Upper lobe of left lung (tissue), 6 donors: ENCODE data around the gene BTG2. TPM values are rescaled to one million over a fixed set of nuclear protein-coding genes. Genes with fewer than 3 reads are reported as not detected.

Experiments
- ATAC-seq, 2 donors: fragments of 200-7000 bp; cut with Tn5 transposase; one replicate each; pipeline ENCODE4 v1.9.1; 2022; ENCODE audit warnings: mild to moderate bottlenecking in 2 of 2, moderate library complexity in 2 of 2; ENCODE audit not compliant: low FRiP score in 2 of 2
- DNase-seq, 2 donors: peaks; one replicate each; pipeline ENCODE4 v3.0.0-alpha.2; 2019 to 2020
- H3K27ac ChIP-seq, 4 donors: fragments of 200-600 bp; sonication (generic); one replicate each; pipeline ENCODE4 v1.5.1; 2016 to 2019
- H3K27me3 ChIP-seq, 4 donors: fragments of 200-600 bp; sonication (generic); one replicate each; pipeline ENCODE4 v1.5.1; 2017 to 2019
- H3K36me3 ChIP-seq, 4 donors: fragments of 200-600 bp; sonication (generic); one replicate each; pipeline ENCODE4 v1.5.1; 2016 to 2019
- H3K4me1 ChIP-seq, 4 donors: fragments of 200-600 bp; sonication (generic); one replicate each; pipeline ENCODE4 v1.5.1; 2018 to 2019
- H3K4me3 ChIP-seq, 4 donors: fragments of 200-600 bp; sonication (generic); one replicate each; pipeline ENCODE4 v1.5.1; 2017 to 2019; ENCODE audit warnings: mild to moderate bottlenecking in 2 of 4, moderate library complexity in 1 of 4
- H3K9me3 ChIP-seq, 4 donors: fragments of 200-600 bp; sonication (generic); one replicate each; pipeline ENCODE4 v1.5.1; 2018 to 2019
- EP300 ChIP-seq, 4 donors: sonication (generic); formaldehyde crosslinking; IDR thresholded peaks; one replicate each; pipeline ENCODE4 v1.5.1; 2017; ENCODE audit warnings: antibody characterized with exemption in 4 of 4, control low read depth in 2 of 4
- POLR2A ChIP-seq, 4 donors: fragments of 450-650 bp; IDR thresholded peaks; one replicate each; pipeline ENCODE4 v1.5.1; 2016 to 2017; ENCODE audit warnings: antibody characterized with exemption in 4 of 4, mild to moderate bottlenecking in 2 of 4
- POLR2AphosphoS5 ChIP-seq, 2 donors: sonication (generic); formaldehyde crosslinking; IDR thresholded peaks; one replicate each; pipeline ENCODE4 v1.5.1; 2017; ENCODE audit warnings: antibody characterized with exemption in 2 of 2
- WGBS, 2 donors: methylation state at CpG; one replicate each; pipeline ENCODE4 v1.1.5; 2017 to 2018; 5-methylcytosine and 5-hydroxymethylcytosine counted together
- total RNA-seq, 6 donors: library from RNA; depleted of rRNA in 4 of 6; stranded (reverse); fragments of >200 nt in 4 of 6; gene quantifications; one replicate each; pipeline versions ENCODE4 v1.1.0 to v1.2.1, GENCODE V29; 2016 to 2021
- TF ChIP-seq, protein P1 (sequence below), 6 experiments: fragments of 450-650 bp in 4 of 6; fragments of 200-600 bp in 2 of 6; sonication (generic) in 2 of 6; IDR thresholded peaks; one replicate each; pipeline ENCODE4 v1.5.1; 2016 to 2019; ENCODE audit warnings: antibody characterized with exemption in 6 of 6
- donor health status: DM: no; HTN: no; CAD: no; lungs with moderate emphysema.
- donor health status: DM: no; HTN: yes; CAD: no; lungs with severe emphysema.

BTG2 gene
- total RNA-seq, 6 donors from 2014 or later: 59.1 to 178 (median 104) TPM

- Histone ChIP-seq H3K27ac (peak overlapping the region; percentile 94 to 97 (median 96)), H3K4me3 (no peak overlapping the region), H3K4me1 (peaks cover 72 to 83% (median 80%) of the 10 kb centered on the region in 4 donors), H3K36me3 (no peaks in the 10 kb centered on the region), H3K27me3 (no peaks in the 10 kb centered on the region), H3K9me3 (no peaks in the 10 kb centered on the region)
- TF ChIP-seq, protein P1, sequence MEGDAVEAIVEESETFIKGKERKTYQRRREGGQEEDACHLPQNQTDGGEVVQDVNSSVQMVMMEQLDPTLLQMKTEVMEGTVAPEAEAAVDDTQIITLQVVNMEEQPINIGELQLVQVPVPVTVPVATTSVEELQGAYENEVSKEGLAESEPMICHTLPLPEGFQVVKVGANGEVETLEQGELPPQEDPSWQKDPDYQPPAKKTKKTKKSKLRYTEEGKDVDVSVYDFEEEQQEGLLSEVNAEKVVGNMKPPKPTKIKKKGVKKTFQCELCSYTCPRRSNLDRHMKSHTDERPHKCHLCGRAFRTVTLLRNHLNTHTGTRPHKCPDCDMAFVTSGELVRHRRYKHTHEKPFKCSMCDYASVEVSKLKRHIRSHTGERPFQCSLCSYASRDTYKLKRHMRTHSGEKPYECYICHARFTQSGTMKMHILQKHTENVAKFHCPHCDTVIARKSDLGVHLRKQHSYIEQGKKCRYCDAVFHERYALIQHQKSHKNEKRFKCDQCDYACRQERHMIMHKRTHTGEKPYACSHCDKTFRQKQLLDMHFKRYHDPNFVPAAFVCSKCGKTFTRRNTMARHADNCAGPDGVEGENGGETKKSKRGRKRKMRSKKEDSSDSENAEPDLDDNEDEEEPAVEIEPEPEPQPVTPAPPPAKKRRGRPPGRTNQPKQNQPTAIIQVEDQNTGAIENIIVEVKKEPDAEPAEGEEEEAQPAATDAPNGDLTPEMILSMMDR (IDR thresholded peaks at IDR 0.05): no peak
- TF ChIP-seq POLR2A (IDR thresholded peaks at IDR 0.05) (no peak), EP300 (IDR thresholded peaks at IDR 0.05) (no peak), POLR2AphosphoS5 (IDR thresholded peaks at IDR 0.05) (no peak)
- ATAC-seq (no peak), DNase-seq (no peak)
- WGBS, 2 donors: 70 to 93% methylated on average over 4 to 6 of the region's 6 CpGs
Observed at GRCh38 chr1:203321273-203322052, 16.1 kb downstream of the BTG2 start.

DNA sequence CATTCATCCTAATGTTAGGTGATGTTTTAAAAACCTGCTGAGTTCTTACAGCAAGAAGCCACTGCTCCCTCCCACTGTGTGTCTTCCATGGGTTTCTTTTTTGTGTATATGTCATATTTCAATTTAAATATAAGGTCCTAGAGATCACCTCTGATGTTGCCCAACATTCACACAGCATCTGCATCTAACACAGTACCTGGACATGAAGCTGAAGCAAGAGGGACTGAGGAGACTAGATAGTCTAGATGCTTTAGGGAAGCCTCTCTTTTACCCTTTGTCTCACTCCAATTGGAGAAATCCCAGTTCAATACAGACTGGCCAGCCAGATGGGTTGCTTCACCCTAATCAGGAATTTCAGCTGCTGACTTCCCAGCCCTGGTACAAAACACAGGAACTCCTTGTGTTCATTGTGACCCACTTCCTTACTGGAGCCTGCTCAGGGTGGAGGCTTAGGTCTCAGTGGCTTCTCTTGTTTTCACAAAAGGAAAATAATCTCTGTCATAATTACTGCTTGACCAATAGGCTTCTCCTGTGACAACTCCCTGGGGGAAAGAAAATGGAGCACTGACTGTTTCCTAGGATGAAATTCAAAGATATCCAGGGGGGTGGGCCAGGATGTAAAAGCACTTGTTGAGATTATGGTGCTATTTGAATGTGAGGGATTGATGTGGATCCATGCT lies 17.3 kb downstream of the BTG2 start:
- Histone ChIP-seq H3K4me1 (peaks cover 72 to 83% (median 78%) of the 10 kb centered on the region in 4 donors), H3K36me3 (no peaks in the 10 kb centered on the region), H3K4me3 (no peak overlapping the region), H3K9me3 (no peaks in the 10 kb centered on the region), H3K27me3 (no peaks in the 10 kb centered on the region), H3K27ac (peak overlapping the region; percentile 94 to 97 (median 96))
- ATAC-seq: no peak
- DNase-seq: peak in 1 of 2 donors; percentile 78
- peak; percentile 83 to 93 for TF ChIP-seq POLR2AphosphoS5 (IDR thresholded peaks at IDR 0.05)
- TF ChIP-seq POLR2A (IDR thresholded peaks at IDR 0.05): peak in 1 of 4 donors; percentile 51
- peak in 3 of 4 donors; percentile 72 to 96 (median 84) for TF ChIP-seq EP300 (IDR thresholded peaks at IDR 0.05)
- TF ChIP-seq, protein P1 (IDR thresholded peaks at IDR 0.05): no peak

- Histone ChIP-seq H3K27ac (peak overlapping the region; percentile 94 to 97 (median 96)), H3K36me3 (no peaks in the 10 kb centered on the region), H3K27me3 (no peaks in the 10 kb centered on the region), H3K4me3 (no peak overlapping the region), H3K4me1 (peaks cover 79 to 86% (median 81%) of the 10 kb centered on the region in 4 donors), H3K9me3 (no peaks in the 10 kb centered on the region)
- DNase-seq (peak in 1 of 2 donors; percentile 76), ATAC-seq (no peak)
- 58 to 63% methylated on average over 3 of the region's 3 CpGs for WGBS, 2 donors
- TF ChIP-seq EP300 (IDR thresholded peaks at IDR 0.05) (no peak), POLR2A (IDR thresholded peaks at IDR 0.05) (no peak), POLR2AphosphoS5 (IDR thresholded peaks at IDR 0.05) (peak in 1 of 2 donors; percentile 46)
- TF ChIP-seq, protein P1 (IDR thresholded peaks at IDR 0.05): no peak
Observed at GRCh38 chr1:203323587-203323986, 18.3 kb downstream of the BTG2 start.

DNA sequence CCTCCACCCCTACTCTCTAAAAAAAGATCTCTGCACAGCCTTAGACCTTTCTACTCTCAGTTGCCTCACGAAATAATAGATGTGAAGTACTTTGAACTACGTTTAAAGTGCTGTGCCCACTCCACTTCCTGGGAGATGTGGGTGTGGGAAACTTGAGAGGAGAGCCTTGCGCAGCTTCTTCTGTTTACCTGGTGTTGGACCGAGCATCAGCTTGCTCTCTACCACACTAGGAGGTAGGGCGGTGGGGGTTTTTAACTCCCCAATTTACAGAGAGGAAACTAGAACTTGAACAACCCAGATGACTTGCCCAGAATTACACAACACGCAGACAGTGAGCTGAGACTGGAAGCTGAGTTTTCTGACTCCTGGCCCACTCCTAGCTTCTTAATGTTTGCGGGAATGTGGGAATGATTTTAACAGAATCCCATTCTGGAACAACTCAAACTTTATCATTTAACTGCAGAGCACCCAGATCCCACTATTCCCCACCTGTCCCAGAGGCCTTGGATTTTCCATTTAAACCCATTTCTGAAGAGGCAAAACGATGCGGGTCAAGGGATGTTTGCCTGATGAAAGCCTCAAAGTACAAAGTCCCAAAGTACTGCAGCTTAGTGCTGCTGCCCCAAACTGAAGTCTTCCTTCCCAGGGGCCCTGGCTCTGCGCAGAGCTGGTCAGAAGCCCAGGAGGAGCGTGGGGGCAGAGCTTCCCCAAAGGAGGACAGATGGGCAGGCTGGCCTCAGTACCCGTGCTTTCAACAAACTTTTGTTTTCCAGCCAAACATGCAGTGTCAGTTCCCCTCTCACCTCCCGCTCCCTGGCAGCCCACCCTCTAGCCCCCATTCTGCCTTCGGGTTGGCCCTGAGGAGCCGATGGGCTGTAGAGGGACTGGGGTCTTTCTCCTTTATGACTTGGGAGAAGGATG lies 19.0 kb downstream of the BTG2 start:
- Histone ChIP-seq H3K4me3 (no peak overlapping the region), H3K27ac (peak overlapping the region; percentile 94 to 97 (median 96)), H3K27me3 (no peaks in the 10 kb centered on the region), H3K4me1 (peaks cover 79 to 86% (median 79%) of the 10 kb centered on the region in 4 donors), H3K36me3 (no peaks in the 10 kb centered on the region), H3K9me3 (no peaks in the 10 kb centered on the region)
- ATAC-seq (peak; percentile 0 to 34), DNase-seq (peak in 1 of 2 donors; percentile 87)
- peak in 2 of 4 donors; percentile 47 to 70 for TF ChIP-seq EP300 (IDR thresholded peaks at IDR 0.05)
- TF ChIP-seq, protein P1 (IDR thresholded peaks at IDR 0.05): no peak
- TF ChIP-seq POLR2AphosphoS5 (IDR thresholded peaks at IDR 0.05): peak; percentile 47 to 50
- peak in 1 of 4 donors; percentile 52 for TF ChIP-seq POLR2A (IDR thresholded peaks at IDR 0.05)
- WGBS, 2 donors: 40 to 48% methylated on average over 15 of the region's 15 CpGs
